Progenitor cell of endocrine pancreas (in vitro differentiated cells): Measurements from ENCODE around the gene DIRAS2. TPM values are rescaled to one million over a fixed set of nuclear protein-coding genes. Genes with fewer than 3 reads are reported as not detected.

Experiments used
- DNase-seq: peaks from one replicate; pipeline ENCODE4 v3.0.0; 2021; ENCODE audit warnings: low spot score; ENCODE audit not compliant: unreplicated experiment
- H3K27ac Mint-ChIP-seq: 2 replicates; pipeline ENCODE4 v1.8.0; 2021; ENCODE audit warnings: mild to moderate bottlenecking, moderate library complexity, mixed read lengths
- H3K27me3 Mint-ChIP-seq: 2 replicates; pipeline ENCODE4 v1.8.0; 2021; ENCODE audit warnings: mixed read lengths
- H3K36me3 Mint-ChIP-seq: 2 replicates; pipeline ENCODE4 v1.8.0; 2022; ENCODE audit warnings: mixed read lengths; ENCODE audit not compliant: insufficient read depth
- H3K4me1 Mint-ChIP-seq: 2 replicates; pipeline ENCODE4 v1.8.0; 2021; ENCODE audit warnings: low read depth, mixed read lengths
- H3K4me3 Mint-ChIP-seq: 2 replicates; pipeline ENCODE4 v1.8.0; 2021; ENCODE audit warnings: low read depth, mild to moderate bottlenecking, moderate library complexity, mixed read lengths
- H3K9me3 Mint-ChIP-seq: 2 replicates; pipeline ENCODE4 v1.8.0; 2021; ENCODE audit warnings: low read depth, mixed read lengths
- CTCF ChIP-seq: fragments of 200-600 bp; sonication (generic); IDR thresholded peaks from one replicate; pipeline ENCODE4 v1.5.0; 2021; ENCODE audit warnings: antibody characterized with exemption, mild to moderate bottlenecking; ENCODE audit not compliant: unreplicated experiment
- total RNA-seq: library from RNA; stranded (reverse); gene quantifications from 2 replicates; pipeline ENCODE4 v1.2.1, GENCODE V29; 2021

Gene DIRAS2
- total RNA-seq, 1 donor from 2014 or later, result not detected

- Mint-ChIP-seq H3K9me3 (no peaks in the 10 kb centered on the region), H3K27me3 (peaks cover 32% of the 10 kb centered on the region), H3K27ac (no peak overlapping the region), H3K4me3 (no peak overlapping the region), H3K4me1 (peaks cover 1% of the 10 kb centered on the region), H3K36me3 (no peaks in the 10 kb centered on the region)
- DNase-seq, result no peak
- TF ChIP-seq CTCF, result no peak
Observed at GRCh38 chr9:90613502-90613901, 29.1 kb downstream of the DIRAS2 start.

DNA sequence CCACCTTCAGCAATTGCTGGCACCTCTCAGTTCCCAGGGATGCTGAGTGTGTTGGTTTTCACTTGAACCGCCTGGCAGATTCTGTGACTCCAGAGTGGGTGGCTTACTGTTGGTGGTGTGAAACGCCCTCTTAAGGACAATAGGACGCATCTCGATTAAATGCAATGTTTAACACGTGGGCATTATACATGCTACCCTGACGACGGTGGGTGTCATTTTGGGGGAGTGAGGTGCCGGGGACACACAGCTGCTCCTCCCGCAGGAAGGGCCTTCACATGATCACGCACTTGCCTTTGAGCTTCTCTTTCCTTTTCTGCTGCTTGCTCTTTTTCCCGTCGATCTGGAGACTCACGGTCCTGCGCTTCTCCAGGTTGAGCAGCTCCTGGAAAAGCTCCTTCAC lies 29.7 kb downstream of the DIRAS2 start:
- no peak for TF ChIP-seq CTCF
- no peak for DNase-seq

DNA sequence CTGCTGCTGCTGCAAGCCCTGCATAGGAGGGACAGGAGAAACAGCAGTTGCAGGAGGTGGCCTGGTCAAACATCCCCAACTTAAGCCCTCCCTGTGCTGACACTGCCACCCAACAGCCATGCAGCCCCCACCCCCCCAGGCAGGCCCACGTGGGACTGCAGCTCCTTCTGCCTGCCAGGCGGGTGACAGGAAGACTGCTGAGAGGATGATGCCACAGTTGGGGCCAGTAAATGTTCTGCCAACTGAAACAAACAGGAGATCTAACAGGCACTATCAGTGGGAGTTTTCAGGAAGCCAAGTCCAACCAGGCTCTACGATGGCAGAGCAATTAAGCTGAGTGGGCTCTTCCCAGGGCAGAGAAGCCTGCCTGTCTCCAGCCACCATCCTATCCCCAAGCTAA lies 31.1 kb downstream of the DIRAS2 start:
- Mint-ChIP-seq H3K4me3 (no peak overlapping the region), H3K9me3 (no peaks in the 10 kb centered on the region), H3K27me3 (peaks cover 26% of the 10 kb centered on the region), H3K36me3 (no peaks in the 10 kb centered on the region), H3K27ac (no peak overlapping the region), H3K4me1 (peaks cover 2% of the 10 kb centered on the region)
- no peak for TF ChIP-seq CTCF
- no peak for DNase-seq

More for the DNA sequence above, 29.7 kb downstream of the DIRAS2 start:
- Mint-ChIP-seq H3K27ac (no peak overlapping the region), H3K9me3 (no peaks in the 10 kb centered on the region), H3K4me3 (no peak overlapping the region), H3K36me3 (no peaks in the 10 kb centered on the region), H3K27me3 (peaks cover 32% of the 10 kb centered on the region), H3K4me1 (peaks cover 2% of the 10 kb centered on the region)

DNA sequence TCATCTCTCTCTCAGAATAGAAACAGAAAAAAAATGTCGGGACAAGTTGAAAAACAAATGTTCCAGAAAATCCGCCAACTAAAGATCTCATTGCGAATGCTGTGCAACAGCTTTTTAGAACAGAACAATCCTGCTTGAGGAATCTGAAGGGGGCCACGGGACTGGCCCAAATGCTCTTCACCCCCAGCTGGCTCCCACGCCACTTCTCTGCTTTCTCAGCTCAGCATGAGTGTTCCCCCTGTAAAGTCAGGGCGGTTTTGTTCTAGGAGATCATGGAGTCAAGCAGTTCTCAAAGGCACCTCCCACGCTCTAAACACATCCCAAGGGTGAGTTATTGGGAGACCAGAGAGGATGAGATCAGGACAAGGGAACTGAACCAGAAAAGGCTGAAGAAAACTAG lies 31.5 kb downstream of the DIRAS2 start:
- peaks cover 26% of the 10 kb centered on the region for H3K27me3 Mint-ChIP-seq
- H3K36me3 Mint-ChIP-seq, result no peaks in the 10 kb centered on the region
- no peak for TF ChIP-seq CTCF
- DNase-seq, result no peak
- no peak overlapping the region for H3K4me3 Mint-ChIP-seq
- H3K9me3 Mint-ChIP-seq, result no peaks in the 10 kb centered on the region
- peaks cover 2% of the 10 kb centered on the region for H3K4me1 Mint-ChIP-seq
- H3K27ac Mint-ChIP-seq, result no peak overlapping the region

- TF ChIP-seq CTCF, result no peak
Observed at GRCh38 chr9:90607701-90608516, 34.7 kb downstream of the DIRAS2 start.

More at GRCh38 chr9:90607701-90608516, 34.7 kb downstream of the DIRAS2 start:
- H3K27me3 Mint-ChIP-seq, result peaks cover 20% of the 10 kb centered on the region
- no peaks in the 10 kb centered on the region for H3K36me3 Mint-ChIP-seq
- no peak overlapping the region for H3K4me3 Mint-ChIP-seq
- DNase-seq, result no peak
- no peak overlapping the region for H3K27ac Mint-ChIP-seq
- H3K4me1 Mint-ChIP-seq, result peaks cover 2% of the 10 kb centered on the region
- no peaks in the 10 kb centered on the region for H3K9me3 Mint-ChIP-seq
